Neural cell (in vitro differentiated cells): ENCODE data around the gene ATP9B. TPM values are rescaled to one million over a fixed set of nuclear protein-coding genes. Genes with fewer than 3 reads are reported as not detected.

Source experiments
- H2AFZ ChIP-seq: fragments of 200-600, 300-800 bp; sonication (generic), shearing (Covaris generic); 2 replicates; pipeline ENCODE4 v1.6.0; 2014; ENCODE audit warnings: low read depth, mild to moderate bottlenecking, antibody characterized with exemption, low read length, moderate library complexity
- H3F3A ChIP-seq: fragments of 200-600 bp; shearing (Covaris generic); 2 replicates; pipeline ENCODE4 v1.6.1; 2016; ENCODE audit warnings: mild to moderate bottlenecking, moderate library complexity, mixed read lengths, antibody characterized with exemption, low read length; ENCODE audit not compliant: insufficient read depth, poor library complexity, severe bottlenecking
- H3K27ac ChIP-seq: fragments of 200-600, 300-800 bp; sonication (generic), shearing (Covaris generic); 2 replicates; pipeline ENCODE4 v1.5.1; 2014; ENCODE audit warnings: mild to moderate bottlenecking, low read length, moderate library complexity
- H3K27me3 ChIP-seq: fragments of 300-800, 200-600 bp; sonication (generic), shearing (Covaris generic); 2 replicates; pipeline ENCODE4 v1.6.0; 2014; ENCODE audit warnings: mild to moderate bottlenecking, low read depth, low read length, moderate library complexity; ENCODE audit not compliant: insufficient read depth
- H3K36me3 ChIP-seq: fragments of 300-800, 200-600 bp; sonication (generic), shearing (Covaris generic); 2 replicates; pipeline ENCODE4 v1.5.1; 2014; ENCODE audit warnings: mild to moderate bottlenecking, antibody characterized with exemption, low read length, moderate library complexity; ENCODE audit not compliant: insufficient read depth
- H3K4me2 ChIP-seq: fragments of 300-800, 200-600 bp; sonication (generic), shearing (Covaris generic); 2 replicates; pipeline ENCODE4 v1.6.0; 2014; ENCODE audit warnings: mild to moderate bottlenecking, low read length
- H3K4me3 ChIP-seq: fragments of 300-800, 200-600 bp; sonication (generic), shearing (Covaris generic); 2 replicates; pipeline ENCODE4 v1.5.1; 2014; ENCODE audit warnings: mild to moderate bottlenecking, low read length, moderate library complexity
- H3K79me2 ChIP-seq: fragments of 200-600 bp; shearing (Covaris generic); replicated peaks from 2 replicates; pipeline ENCODE4 v1.6.0; 2014; ENCODE audit warnings: mild to moderate bottlenecking, low read length, moderate library complexity; ENCODE audit not compliant: insufficient read depth
- H3K9ac ChIP-seq: fragments of 300-800, 200-600 bp; sonication (generic), shearing (Covaris generic); 2 replicates; pipeline ENCODE4 v1.6.1; 2016; ENCODE audit warnings: mild to moderate bottlenecking, low read length, mixed read lengths
- H3K9me2 ChIP-seq: fragments of 200-600 bp; shearing (Covaris generic); 2 replicates; pipeline ENCODE4 v1.6.1; 2016; ENCODE audit warnings: mild to moderate bottlenecking, low read length, mixed read lengths; ENCODE audit not compliant: insufficient read depth
- H3K9me3 ChIP-seq: fragments of 200-600, 300-800 bp; sonication (generic), shearing (Covaris generic); 2 replicates; pipeline ENCODE4 v1.6.1; 2016; ENCODE audit warnings: mild to moderate bottlenecking, mixed run types, low read length, moderate library complexity, mixed read lengths
- H4K20me1 ChIP-seq: fragments of 200-600 bp; shearing (Covaris generic); 2 replicates; pipeline ENCODE4 v1.6.1; 2016; ENCODE audit warnings: mild to moderate bottlenecking, mixed run types; ENCODE audit not compliant: insufficient read depth
- EP300 ChIP-seq: fragments of 450-650 bp; conservative IDR thresholded peaks from 2 replicates; pipeline ENCODE4 v1.6.1; 2014; ENCODE audit warnings: antibody characterized with exemption, mild to moderate bottlenecking, moderate library complexity; ENCODE audit not compliant: poor library complexity, severe bottlenecking
- EZH2 ChIP-seq: fragments of 200-600, 300-800 bp; shearing (Covaris generic), sonication (generic); IDR thresholded peaks from 2 replicates; pipeline ENCODE4 v1.6.1; 2014; ENCODE audit warnings: antibody characterized with exemption, low read length, borderline replicate concordance, mild to moderate bottlenecking; ENCODE audit not compliant: insufficient read depth, poor library complexity, severe bottlenecking
- MXI1 ChIP-seq: fragments of 450-650 bp; conservative IDR thresholded peaks from 2 replicates; pipeline ENCODE4 v1.6.1; 2014; ENCODE audit warnings: antibody characterized with exemption, mild to moderate bottlenecking; ENCODE audit not compliant: poor library complexity, severe bottlenecking
- POLR2AphosphoS5 ChIP-seq: IDR thresholded peaks from 2 replicates; pipeline ENCODE4 v1.6.1; 2012
- RAD21 ChIP-seq: fragments of 450-650 bp; conservative IDR thresholded peaks from 2 replicates; pipeline ENCODE4 v1.6.1; 2014; ENCODE audit warnings: antibody characterized with exemption, mild to moderate bottlenecking, moderate library complexity
- SMC3 ChIP-seq: fragments of 450-650 bp; conservative IDR thresholded peaks from 2 replicates; pipeline ENCODE4 v1.6.1; 2014; ENCODE audit warnings: antibody characterized with exemption, mild to moderate bottlenecking, moderate library complexity; ENCODE audit not compliant: poor library complexity
- TAF1 ChIP-seq: IDR thresholded peaks from 2 replicates; pipeline ENCODE4 v1.6.1; 2012; ENCODE audit warnings: low read depth
- polyA plus RNA-seq: library from polyadenylated mRNA; depleted of rRNA; stranded (reverse); fragments of >200 nt; gene quantifications from 2 replicates; pipeline ENCODE4 v1.2.3, GENCODE V29; 2014
- TF ChIP-seq, protein P1 (sequence below): fragments of 450-650 bp; IDR thresholded peaks from 2 replicates; pipeline ENCODE4 v1.5.1; 2014; ENCODE audit warnings: antibody characterized with exemption, mild to moderate bottlenecking, moderate library complexity; ENCODE audit not compliant: poor library complexity, severe bottlenecking
- TF ChIP-seq, protein P2 (sequence below): IDR thresholded peaks from 2 replicates; pipeline ENCODE4 v1.6.1; 2012; ENCODE audit warnings: borderline replicate concordance

Gene ATP9B
- polyA plus RNA-seq, 1 donor from 2014 or later = 15.4 TPM

DNA sequence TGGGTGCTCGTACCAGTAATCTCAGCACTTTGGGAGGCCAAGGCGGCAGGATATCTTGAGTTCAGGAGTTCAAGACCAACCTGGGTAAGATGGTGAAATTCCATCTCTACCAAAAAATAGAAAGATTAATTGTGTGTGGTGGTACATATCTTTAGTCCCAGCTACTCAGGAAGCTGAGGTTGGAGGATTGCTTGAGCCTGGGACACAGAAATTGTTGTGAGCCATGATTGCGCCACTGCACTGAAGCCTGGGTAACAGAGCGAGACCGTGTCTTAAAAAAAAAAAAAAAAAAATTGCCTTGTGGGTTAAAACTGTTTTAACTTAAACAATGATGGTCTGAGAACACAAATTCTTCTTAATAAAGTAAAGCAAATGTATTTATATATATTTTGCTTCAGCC, 49.6 kb downstream of the ATP9B start:
- Histone ChIP-seq H3K9ac (no peak overlapping the region), H3K79me2 (no peaks in the 10 kb centered on the region), H3K27ac (no peak overlapping the region), H3K9me3 (no peaks in the 10 kb centered on the region), H3K4me3 (no peak overlapping the region), H3K4me2 (no peak overlapping the region), H2AFZ (no peak overlapping the region), H3F3A (no peaks in the 10 kb centered on the region), H4K20me1 (no peaks in the 10 kb centered on the region), H3K9me2 (no peaks in the 10 kb centered on the region), H3K36me3 (no peaks in the 10 kb centered on the region), H3K27me3 (no peaks in the 10 kb centered on the region)
- TF ChIP-seq EZH2 (no peak), MXI1 (no peak), RAD21 (no peak), TAF1 (no peak), POLR2AphosphoS5 (no peak), EP300 (no peak), SMC3 (no peak)
- TF ChIP-seq, protein P1, sequence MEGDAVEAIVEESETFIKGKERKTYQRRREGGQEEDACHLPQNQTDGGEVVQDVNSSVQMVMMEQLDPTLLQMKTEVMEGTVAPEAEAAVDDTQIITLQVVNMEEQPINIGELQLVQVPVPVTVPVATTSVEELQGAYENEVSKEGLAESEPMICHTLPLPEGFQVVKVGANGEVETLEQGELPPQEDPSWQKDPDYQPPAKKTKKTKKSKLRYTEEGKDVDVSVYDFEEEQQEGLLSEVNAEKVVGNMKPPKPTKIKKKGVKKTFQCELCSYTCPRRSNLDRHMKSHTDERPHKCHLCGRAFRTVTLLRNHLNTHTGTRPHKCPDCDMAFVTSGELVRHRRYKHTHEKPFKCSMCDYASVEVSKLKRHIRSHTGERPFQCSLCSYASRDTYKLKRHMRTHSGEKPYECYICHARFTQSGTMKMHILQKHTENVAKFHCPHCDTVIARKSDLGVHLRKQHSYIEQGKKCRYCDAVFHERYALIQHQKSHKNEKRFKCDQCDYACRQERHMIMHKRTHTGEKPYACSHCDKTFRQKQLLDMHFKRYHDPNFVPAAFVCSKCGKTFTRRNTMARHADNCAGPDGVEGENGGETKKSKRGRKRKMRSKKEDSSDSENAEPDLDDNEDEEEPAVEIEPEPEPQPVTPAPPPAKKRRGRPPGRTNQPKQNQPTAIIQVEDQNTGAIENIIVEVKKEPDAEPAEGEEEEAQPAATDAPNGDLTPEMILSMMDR = no peak
- TF ChIP-seq, protein P2, sequence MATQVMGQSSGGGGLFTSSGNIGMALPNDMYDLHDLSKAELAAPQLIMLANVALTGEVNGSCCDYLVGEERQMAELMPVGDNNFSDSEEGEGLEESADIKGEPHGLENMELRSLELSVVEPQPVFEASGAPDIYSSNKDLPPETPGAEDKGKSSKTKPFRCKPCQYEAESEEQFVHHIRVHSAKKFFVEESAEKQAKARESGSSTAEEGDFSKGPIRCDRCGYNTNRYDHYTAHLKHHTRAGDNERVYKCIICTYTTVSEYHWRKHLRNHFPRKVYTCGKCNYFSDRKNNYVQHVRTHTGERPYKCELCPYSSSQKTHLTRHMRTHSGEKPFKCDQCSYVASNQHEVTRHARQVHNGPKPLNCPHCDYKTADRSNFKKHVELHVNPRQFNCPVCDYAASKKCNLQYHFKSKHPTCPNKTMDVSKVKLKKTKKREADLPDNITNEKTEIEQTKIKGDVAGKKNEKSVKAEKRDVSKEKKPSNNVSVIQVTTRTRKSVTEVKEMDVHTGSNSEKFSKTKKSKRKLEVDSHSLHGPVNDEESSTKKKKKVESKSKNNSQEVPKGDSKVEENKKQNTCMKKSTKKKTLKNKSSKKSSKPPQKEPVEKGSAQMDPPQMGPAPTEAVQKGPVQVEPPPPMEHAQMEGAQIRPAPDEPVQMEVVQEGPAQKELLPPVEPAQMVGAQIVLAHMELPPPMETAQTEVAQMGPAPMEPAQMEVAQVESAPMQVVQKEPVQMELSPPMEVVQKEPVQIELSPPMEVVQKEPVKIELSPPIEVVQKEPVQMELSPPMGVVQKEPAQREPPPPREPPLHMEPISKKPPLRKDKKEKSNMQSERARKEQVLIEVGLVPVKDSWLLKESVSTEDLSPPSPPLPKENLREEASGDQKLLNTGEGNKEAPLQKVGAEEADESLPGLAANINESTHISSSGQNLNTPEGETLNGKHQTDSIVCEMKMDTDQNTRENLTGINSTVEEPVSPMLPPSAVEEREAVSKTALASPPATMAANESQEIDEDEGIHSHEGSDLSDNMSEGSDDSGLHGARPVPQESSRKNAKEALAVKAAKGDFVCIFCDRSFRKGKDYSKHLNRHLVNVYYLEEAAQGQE = no peak

DNA sequence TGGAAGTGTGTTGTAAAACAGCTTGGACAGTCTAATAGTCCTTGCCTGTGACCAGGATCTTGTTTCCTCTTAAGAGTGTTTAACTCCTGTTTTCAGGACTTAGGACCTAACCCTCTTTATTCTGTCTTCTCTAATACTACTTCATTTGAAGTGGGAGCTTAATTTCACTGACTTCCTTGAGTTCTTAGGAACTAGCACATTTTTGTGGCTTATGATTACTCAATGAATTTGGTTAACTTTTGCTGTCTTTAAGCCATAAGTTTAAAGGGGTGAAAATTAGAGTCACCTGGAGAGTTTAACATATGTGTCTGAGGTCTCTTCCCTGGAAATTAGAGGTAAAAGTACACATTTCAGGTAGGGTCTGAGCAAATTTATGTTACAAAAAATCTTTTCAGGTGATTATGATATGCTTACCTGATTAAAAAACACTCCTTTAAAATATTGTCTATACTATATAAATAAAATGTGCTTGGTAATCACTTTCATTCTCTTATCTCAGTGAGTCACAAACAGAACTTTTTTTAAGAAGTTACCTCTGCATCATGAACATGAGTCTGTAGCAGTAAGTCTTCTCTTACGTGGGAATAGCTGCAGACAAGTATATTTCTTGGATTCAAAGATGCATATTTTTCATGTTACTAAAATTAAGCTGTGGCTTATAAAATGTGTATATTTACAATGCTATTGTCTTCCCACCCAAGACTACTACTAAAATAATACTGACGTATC, 52.7 kb downstream of the ATP9B start:
- H3K4me3 ChIP-seq = no peak overlapping the region
- H3K79me2 ChIP-seq = no peaks in the 10 kb centered on the region
- H3K9me2 ChIP-seq = no peaks in the 10 kb centered on the region
- TF ChIP-seq, protein P1 = no peak
- no peak for TF ChIP-seq RAD21
- TF ChIP-seq, protein P2 = no peak
- no peak for TF ChIP-seq EP300
- TF ChIP-seq POLR2AphosphoS5 = no peak
- TF ChIP-seq MXI1 = no peak
- TF ChIP-seq EZH2 = no peak
- no peak for TF ChIP-seq SMC3
- TF ChIP-seq TAF1 = no peak
- H3F3A ChIP-seq = no peaks in the 10 kb centered on the region
- H3K36me3 ChIP-seq = no peaks in the 10 kb centered on the region
- H3K27me3 ChIP-seq = no peaks in the 10 kb centered on the region
- no peaks in the 10 kb centered on the region for H4K20me1 ChIP-seq
- no peaks in the 10 kb centered on the region for H3K9me3 ChIP-seq
- no peak overlapping the region for H3K27ac ChIP-seq
- no peak overlapping the region for H3K9ac ChIP-seq
- no peak overlapping the region for H2AFZ ChIP-seq
- no peak overlapping the region for H3K4me2 ChIP-seq
